K562 (cell line): ENCODE results near the gene PEX5L. TPM values are rescaled to one million over a fixed set of nuclear protein-coding genes. Genes with fewer than 3 reads are reported as not detected.

Experiments used
- ATAC-seq: fragments of 200-7000 bp; cut with Tn5 transposase; 3 replicates; pipeline ENCODE4 v1.9.1; 2020; ENCODE audit warnings: moderate library complexity
- BruUV-seq: library from RNA; stranded (reverse); fragments of 400-500 nt; replicated peaks from 2 replicates; lab custom pipeline; 2021; lab: Mats Ljungman, UMichigan
- CTCF ChIA-PET: fragments of 300-600 bp; formaldehyde crosslinking; extraction: SDS; loops from one replicate; lab custom pipeline; 2021; ENCODE audit warnings: low intra/inter-chr PET ratio; lab: Yijun Ruan, JAX
- POLR2A ChIA-PET: fragments of 300-600, 350-650 bp; sonication (Branson Sonifier 250); formaldehyde crosslinking; extraction: SDS; loops from one replicate; lab custom pipeline; 2021; ENCODE audit warnings: antibody characterized with exemption, inconsistent platforms; lab: Yijun Ruan, JAX
- DNase-seq, 4 experiments: peaks; one replicate each; pipeline versions ENCODE4 v3.0.0 to v3.0.0-alpha.2; 2011 to 2018; ENCODE audit warnings: low spot score in 3 of 4, mixed read lengths in 3 of 4; ENCODE audit errors: extremely low read depth in 1 of 4
- FAIRE-seq: peaks from 2 replicates; lab custom pipeline; 2011; peaks lifted over from hg19 to GRCh38; lab: Jason Lieb, UNC
- H2AFZ ChIP-seq: 2 replicates; pipeline ENCODE4 v1.6.0; 2011; ENCODE audit warnings: low read depth, low read length, control low read depth, inconsistent platforms
- H3K27ac ChIP-seq: fragments of 200-600 bp; 3 replicates; pipeline ENCODE4 v1.8.0; 2011; ENCODE audit warnings: low read depth, mild to moderate bottlenecking, control low read depth, inconsistent platforms, low read length, moderate library complexity, mixed read lengths; ENCODE audit errors: extremely low read depth
- H3K27me3 ChIP-seq, 2 experiments: fragments of 300-600 bp in 1 of 2; 2 replicates in 1 of 2; 3 replicates in 1 of 2; pipeline versions ENCODE4 v1.6.0 to v1.8.0; 2011; ENCODE audit warnings: inconsistent platforms in 2 of 2, low read length in 2 of 2, mild to moderate bottlenecking in 1 of 2, mixed read lengths in 1 of 2, moderate library complexity in 1 of 2; ENCODE audit not compliant: control insufficient read depth in 2 of 2, insufficient read depth in 2 of 2
- H3K36me3 ChIP-seq: fragments of 300-600 bp; 3 replicates; pipeline ENCODE4 v1.8.0; 2011; ENCODE audit warnings: mild to moderate bottlenecking, low read length, inconsistent platforms; ENCODE audit not compliant: control insufficient read depth, insufficient read depth
- H3K4me1 ChIP-seq, 2 experiments: fragments of 200-600 bp in 1 of 2; replicated peaks in 1 of 2; 2 replicates in 1 of 2; 3 replicates in 1 of 2; pipeline versions ENCODE4 v1.5.1 to v1.8.0; 2011; ENCODE audit warnings: inconsistent platforms in 2 of 2, low read length in 2 of 2, mild to moderate bottlenecking in 1 of 2, mixed read lengths in 1 of 2, moderate library complexity in 1 of 2; ENCODE audit not compliant: control insufficient read depth in 2 of 2, insufficient read depth in 2 of 2
- H3K4me2 ChIP-seq: 2 replicates; pipeline ENCODE4 v1.6.1; 2011; ENCODE audit warnings: low read length, control low read depth, inconsistent platforms, mixed read lengths; ENCODE audit not compliant: insufficient read depth
- H3K4me3 ChIP-seq: fragments of 200-600 bp; sonication (generic), shearing (Covaris generic); 2 replicates; pipeline ENCODE4 v1.5.1; 2016; ENCODE audit warnings: control low read depth, inconsistent platforms
- H3K79me2 ChIP-seq: fragments of 200-600 bp; 3 replicates; pipeline ENCODE4 v1.8.0; 2011; ENCODE audit warnings: low read length, inconsistent platforms; ENCODE audit not compliant: control insufficient read depth, insufficient read depth
- H3K9ac ChIP-seq, 2 experiments: 2 replicates each; pipeline versions ENCODE4 v1.6.0 to v1.6.1; 2011; ENCODE audit warnings: low read depth in 2 of 2, low read length in 2 of 2, control low read depth in 1 of 2, inconsistent platforms in 1 of 2, mild to moderate bottlenecking in 1 of 2, mixed read lengths in 1 of 2; ENCODE audit not compliant: insufficient read depth in 1 of 2
- H3K9me1 ChIP-seq: one replicate; pipeline ENCODE4 v1.6.0; 2011; ENCODE audit warnings: inconsistent platforms, mild to moderate bottlenecking, low read length, moderate library complexity; ENCODE audit not compliant: control insufficient read depth, insufficient read depth
- H3K9me3 ChIP-seq: replicated peaks from 2 replicates; pipeline ENCODE4 v1.5.1; 2011; ENCODE audit warnings: low read depth, low read length, inconsistent platforms; ENCODE audit not compliant: control insufficient read depth, insufficient read depth
- H4K20me1 ChIP-seq: replicated peaks from 2 replicates; pipeline ENCODE4 v1.6.1; 2011; ENCODE audit warnings: low read length, inconsistent platforms, mixed read lengths; ENCODE audit not compliant: control insufficient read depth, insufficient read depth
- ELK3 ChIP-seq: fragments of 450-650 bp; formaldehyde crosslinking; IDR thresholded peaks from 2 replicates; pipeline ENCODE4 v1.4.0; 2020; ENCODE audit warnings: mild to moderate bottlenecking
- ETV1 ChIP-seq: fragments of 450-650 bp; conservative IDR thresholded peaks from 2 replicates; pipeline ENCODE4 v1.6.1; 2016; ENCODE audit warnings: missing genetic modification characterization, control low read depth, low read depth, missing compliant biosample characterization
- FOS ChIP-seq: IDR thresholded peaks from 3 replicates; pipeline ENCODE4 v1.6.1; 2011; ENCODE audit not compliant: insufficient read length; ENCODE audit errors: extremely low read depth
- HNRNPL ChIP-seq: fragments of 200-400 bp; formaldehyde crosslinking; IDR thresholded peaks from 2 replicates; pipeline ENCODE4 v1.6.1; 2017; ENCODE audit warnings: low read depth, mild to moderate bottlenecking, low read length
- POLR2AphosphoS5 ChIP-seq: IDR thresholded peaks from 2 replicates; pipeline ENCODE4 v1.6.1; 2011; ENCODE audit warnings: mild to moderate bottlenecking, low read depth, low read length, moderate library complexity; ENCODE audit not compliant: control insufficient read depth, insufficient read depth
- SMC3 ChIP-seq: conservative IDR thresholded peaks from 2 replicates; pipeline ENCODE4 v1.6.1; 2011; ENCODE audit warnings: low read depth, low read length, improper control_type of control experiment; ENCODE audit not compliant: insufficient read depth
- SRSF9 ChIP-seq: fragments of 200-400 bp; formaldehyde crosslinking; IDR thresholded peaks from 2 replicates; pipeline ENCODE4 v1.6.1; 2017; ENCODE audit warnings: low read depth, low read length, borderline replicate concordance
- WGBS: fragments of 100-300 bp; shearing (Covaris generic); methylation state at CpG from one replicate; pipeline ENCODE4 v1.1.6; 2016; ENCODE audit warnings: low coverage, mixed read lengths; ENCODE audit not compliant: insufficient coverage; ENCODE audit errors: missing lambda C conversion rate; 5-methylcytosine and 5-hydroxymethylcytosine counted together
- in situ Hi-C: fragments of 300-500 bp; cut with MboI; formaldehyde crosslinking; loops from 4 replicates; pipeline ENCODE4 v1.15.0; 2018; ENCODE audit warnings: inconsistent platforms, mixed read lengths
- intact Hi-C: fragments of 100-400 bp; cut with micrococcal nuclease; formaldehyde crosslinking; loops from 2 replicates; pipeline ENCODE4 v1.14.2; 2022
- polyA plus RNA-seq, 8 experiments: library from polyadenylated mRNA; depleted of rRNA in 4 of 8; stranded (reverse) in 5 of 8; unstranded in 3 of 8; fragments of >200 nt; fragmentation: Nextera tagmentation in 2 of 8; fragmentation: Illumina TruSeq in 1 of 8; extraction: Ambion mirVana in 2 of 8; extraction: Trizol in 1 of 8; gene quantifications; 2 replicates each; pipeline versions ENCODE4 v1.2.1 to v1.2.3, GENCODE V29; 2011 to 2014; ENCODE audit warnings: inconsistent platforms in 1 of 8, missing spikeins in 1 of 8
- total RNA-seq, 7 experiments: library from RNA; depleted of rRNA in 6 of 7; stranded (reverse); fragments of >200 nt in 6 of 7; fragmentation: Illumina TruSeq in 2 of 7; extraction: Trizol in 2 of 7; gene quantifications; 2 replicates each; pipeline versions ENCODE4 v1.2.1 to v1.2.3, GENCODE V29; 2011 to 2021; ENCODE audit warnings: low replicate concordance in 1 of 7

PEX5L gene
- total and polyA plus RNA-seq, 9 of the 15 experiments (the other 6 are each of a cell fraction or from before 2014, with no cell fraction given), result not detected

DNA sequence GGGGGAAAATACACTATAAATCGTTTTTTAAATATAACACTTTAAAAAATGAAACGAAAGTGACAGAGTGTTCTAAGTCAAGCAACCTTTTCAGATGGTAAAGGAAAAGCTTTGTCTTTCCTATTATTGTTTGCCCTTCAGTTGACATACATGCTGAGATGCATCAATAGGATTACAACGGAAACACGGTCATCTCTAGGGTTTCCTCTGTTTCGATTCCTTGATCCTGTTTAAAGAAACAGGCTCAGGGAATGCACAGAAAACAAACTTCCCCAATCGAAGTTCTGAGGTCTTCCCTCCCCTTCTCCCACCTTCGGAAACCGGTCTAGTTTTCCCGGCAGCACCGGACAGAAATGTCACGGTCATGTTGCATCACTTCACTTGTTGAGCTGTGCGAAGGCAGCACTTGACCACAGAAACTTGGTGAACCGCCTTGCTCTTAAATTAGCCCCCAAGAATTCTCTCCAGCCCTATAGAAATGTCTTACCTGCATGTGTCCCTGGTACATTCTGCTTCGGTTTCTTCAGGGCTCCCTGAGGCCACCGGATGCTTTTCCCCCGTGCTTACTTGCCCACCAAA is 556 bp downstream of the PEX5L start:
- WGBS, result 4% methylated on average over 15 of the region's 16 CpGs
- Histone ChIP-seq H3K79me2 (no peaks in the 10 kb centered on the region), H3K27me3 (no peaks in the 10 kb centered on the region), H3K27ac (no peak overlapping the region)
- POLR2A ChIA-PET, result no interaction called here
- no peak for ATAC-seq
- intact Hi-C loops, result no loop called here
- TF ChIP-seq SRSF9, result no peak
- TF ChIP-seq ELK3 (CRISPR knock-in tag), result no peak
- TF ChIP-seq HNRNPL, result no peak
- TF ChIP-seq POLR2AphosphoS5, result no peak
- TF ChIP-seq FOS, result no peak
- no peak for TF ChIP-seq SMC3
- no peak for TF ChIP-seq ETV1
- TF ChIP-seq, all 486 proteins: peak for 0
- Histone ChIP-seq H3K9me3 (no peaks in the 10 kb centered on the region), H3K4me3 (no peak overlapping the region), H3K4me2 (no peak overlapping the region), H2AFZ (no peak overlapping the region), H3K9ac (no peak overlapping the region), H3K4me1 (0 out of 5 replicates have a peak, but pooled peaks cover 0 to 4% of the 10 kb centered on the region in 2 experiments), H4K20me1 (no peaks in the 10 kb centered on the region), H3K36me3 (no peaks in the 10 kb centered on the region), H3K9me1 (no peaks in the 10 kb centered on the region)
- in situ Hi-C loops, result no loop called here
- FAIRE-seq, result no peak
- DNase-seq, result no peak
- CTCF ChIA-PET, result no interaction called here
- BruUV-seq, result no TSS peak
